Measurements from ENCODE around the gene CCNT2. TPM values are rescaled to one million over a fixed set of nuclear protein-coding genes. Genes with fewer than 3 reads are reported as not detected.

CCNT2 gene
- total RNA-seq, 2 experiments from 2014 or later: 32.8 to 45.1 TPM

- no peaks in the 10 kb centered on the region for H3K4me1 ChIP-seq (ENCODE audit: insufficient read depth, low read length, poor library complexity, severe bottlenecking)
- H3K36me3 ChIP-seq (ENCODE audit: insufficient read depth, low read length): no peaks in the 10 kb centered on the region
- H3K4me2 ChIP-seq (ENCODE audit: low read length): no peak overlapping the region
- no peak overlapping the region for H3K4me3 ChIP-seq (ENCODE audit: low read depth, low read length, poor library complexity, severe bottlenecking)
- intact Hi-C loops (cut with micrococcal nuclease; ENCODE audit: unreplicated experiment): no loop called here
- BruUV-seq (replicated peaks): no TSS peak
- H3K79me2 ChIP-seq (ENCODE audit: insufficient read depth, low read depth, low read length): no peaks in the 10 kb centered on the region
- H3K27ac ChIP-seq (ENCODE audit: low read depth, low read length, poor library complexity, severe bottlenecking): no peak overlapping the region
- no peak for TF ChIP-seq EZH2phosphoT487 (IDR thresholded peaks at IDR 0.05; ENCODE audit: borderline replicate concordance, low read depth, low read length)
- DNase-seq (ENCODE audit: low spot score): no peak
- H3K9me3 ChIP-seq (ENCODE audit: low read length): no peaks in the 10 kb centered on the region
- H4K20me1 ChIP-seq (ENCODE audit: insufficient read depth, low read length): no peaks in the 10 kb centered on the region
- no peaks in the 10 kb centered on the region for H3K9me2 ChIP-seq (ENCODE audit: insufficient read depth, low read length)
- CTCF ChIA-PET (ENCODE audit: unreplicated experiment): no interaction called here
- POLR2A ChIA-PET: interaction anchor here (0.6 kb wide), 1 partner anchor 10 kb away, joined by 3 read pairs; no protein-coding TSS in a partner anchor
- H2AFZ ChIP-seq (ENCODE audit: low read length): no peak overlapping the region
Measured at GRCh38 chr2:134999521-134999920, 80.9 kb downstream of the CCNT2 start.

- DNase-seq (ENCODE audit: low spot score): peak; percentile 4
- Histone ChIP-seq H3K4me3 (ENCODE audit: low read depth, low read length, poor library complexity, severe bottlenecking) (no peak overlapping the region), H3K9me3 (ENCODE audit: low read length) (no peaks in the 10 kb centered on the region), H3K79me2 (ENCODE audit: insufficient read depth, low read depth, low read length) (no peaks in the 10 kb centered on the region), H3K9me2 (ENCODE audit: insufficient read depth, low read length) (no peaks in the 10 kb centered on the region), H2AFZ (ENCODE audit: low read length) (0 out of 2 replicates have a peak overlapping the region, but pooled peaks have one; percentile 34), H4K20me1 (ENCODE audit: insufficient read depth, low read length) (no peaks in the 10 kb centered on the region), H3K4me1 (ENCODE audit: insufficient read depth, low read length, poor library complexity, severe bottlenecking) (no peaks in the 10 kb centered on the region), H3K36me3 (ENCODE audit: insufficient read depth, low read length) (no peaks in the 10 kb centered on the region), H3K27ac (ENCODE audit: low read depth, low read length, poor library complexity, severe bottlenecking) (no peak overlapping the region), H3K4me2 (ENCODE audit: low read length) (no peak overlapping the region)
- TF ChIP-seq CTCF (conservative IDR thresholded peaks at IDR 0.05; ENCODE audit: low read length): no peak
- no peak for TF ChIP-seq EZH2phosphoT487 (IDR thresholded peaks at IDR 0.05; ENCODE audit: borderline replicate concordance, low read depth, low read length)
- CTCF ChIA-PET (ENCODE audit: unreplicated experiment): no interaction called here
- no TSS peak for BruUV-seq (replicated peaks)
- POLR2A ChIA-PET: interaction anchor here (1.3 kb wide), 1 partner anchor 583 kb away, joined by 3 read pairs; no protein-coding TSS in a partner anchor
- intact Hi-C loops (cut with micrococcal nuclease; ENCODE audit: unreplicated experiment): loop anchor here (5.0 to 10.0 kb wide), 3 partner anchors 469 to 602 kb away; partner anchors contain the start of genes R3HDM1 and ZRANB3
Measured at GRCh38 chr2:135002836-135003235, 84.2 kb downstream of the CCNT2 start.

GRCh38 chr2:135004005-135004746 is 85.6 kb downstream of the CCNT2 start:
- peak; percentile 76 for DNase-seq (ENCODE audit: low spot score)
- no peak overlapping the region for H3K27ac ChIP-seq (ENCODE audit: low read depth, low read length, poor library complexity, severe bottlenecking)
- no peaks in the 10 kb centered on the region for H4K20me1 ChIP-seq (ENCODE audit: insufficient read depth, low read length)
- H3K4me3 ChIP-seq (ENCODE audit: low read depth, low read length, poor library complexity, severe bottlenecking): no peak overlapping the region
- no peak overlapping the region for H3K4me2 ChIP-seq (ENCODE audit: low read length)
- no peaks in the 10 kb centered on the region for H3K36me3 ChIP-seq (ENCODE audit: insufficient read depth, low read length)
- no peaks in the 10 kb centered on the region for H3K9me2 ChIP-seq (ENCODE audit: insufficient read depth, low read length)
- no TSS peak for BruUV-seq (replicated peaks)
- no peak for TF ChIP-seq EZH2phosphoT487 (IDR thresholded peaks at IDR 0.05; ENCODE audit: borderline replicate concordance, low read depth, low read length)
- TF ChIP-seq CTCF (conservative IDR thresholded peaks at IDR 0.05; ENCODE audit: low read length): peak; percentile 99
- POLR2A ChIA-PET: interaction anchor here (0.7 to 1.3 kb wide), 4 partner anchors 14 to 582 kb away, joined by 3 to 5 read pairs (median 3); no protein-coding TSS in a partner anchor
- intact Hi-C loops (cut with micrococcal nuclease; ENCODE audit: unreplicated experiment): loop anchor here (1.0 to 10.0 kb wide), 6 partner anchors 255 to 793 kb away; partner anchors contain the start of genes R3HDM1 and ZRANB3
- H3K4me1 ChIP-seq (ENCODE audit: insufficient read depth, low read length, poor library complexity, severe bottlenecking): no peaks in the 10 kb centered on the region
- H3K79me2 ChIP-seq (ENCODE audit: insufficient read depth, low read depth, low read length): no peaks in the 10 kb centered on the region
- CTCF ChIA-PET (ENCODE audit: unreplicated experiment): interaction anchor here (0.9 to 1.2 kb wide), 3 partner anchors 15 to 706 kb away, joined by 3 to 4 read pairs (median 3); no protein-coding TSS in a partner anchor
- peak overlapping the region; percentile 83 for H2AFZ ChIP-seq (ENCODE audit: low read length)
- H3K9me3 ChIP-seq (ENCODE audit: low read length): no peaks in the 10 kb centered on the region

All from OCI-LY7 (cell line).